Fibroblast of skin of right biceps (primary cell): Measurements from ENCODE around the gene ZFAND2B.
"Not testable (repeated sequence)": the region's sequence is repeated elsewhere in the genome, so short reads cannot be mapped to it uniquely, and the experiment has no call there.

Experiments
- DNase-seq: peaks from one replicate; pipeline ENCODE4 v3.0.0-alpha.2; 2013

Gene ZFAND2B

GRCh38 chr2:219175928-219176817, 30.4 kb upstream of the ZFAND2B start:
- DNase-seq, result peak; percentile 29

GRCh38 chr2:219176818-219177551, 29.6 kb upstream of the ZFAND2B start, which contains the start of gene CNPPD1:
TSS of gene CNPPD1 (minus strand) at chr2:219176925. CDS start at chr2:219176828, 97 bp downstream.
- peak; percentile 82 for DNase-seq

- peak; percentile 87 for DNase-seq
These were observed 28.8 kb upstream of the ZFAND2B start, which contains the start of gene RETREG2 for GRCh38 chr2:219177552-219178376. TSS of gene RETREG2 (plus strand) at chr2:219178275. CDS start at chr2:219178353, 78 bp downstream.

GRCh38 chr2:219178377-219179175, 28.0 kb upstream of the ZFAND2B start:
- DNase-seq, result peak; percentile 15

- DNase-seq, result no peak
These were observed 26.7 kb upstream of the ZFAND2B start for GRCh38 chr2:219179601-219180465.

- no peak for DNase-seq
These were observed 25.6 kb upstream of the ZFAND2B start for GRCh38 chr2:219180961-219181360.

- DNase-seq, result no peak
These were observed 25.1 kb upstream of the ZFAND2B start for GRCh38 chr2:219181531-219181930.

- no peak for DNase-seq
These were observed 24.0 kb upstream of the ZFAND2B start for GRCh38 chr2:219182331-219183150.

GRCh38 chr2:219183151-219183772, 23.3 kb upstream of the ZFAND2B start:
- no peak for DNase-seq

GRCh38 chr2:219184121-219184520, 22.5 kb upstream of the ZFAND2B start:
- DNase-seq, result no peak

GRCh38 chr2:219186754-219187456, 19.7 kb upstream of the ZFAND2B start:
- DNase-seq, result no peak

GRCh38 chr2:219197388-219197787, 9.2 kb upstream of the ZFAND2B start:
- DNase-seq, result no peak

- DNase-seq, result no peak
These were observed 7.6 kb upstream of the ZFAND2B start for GRCh38 chr2:219198974-219199373.

- no peak for DNase-seq
These were observed 6.9 kb upstream of the ZFAND2B start for GRCh38 chr2:219199470-219200211.

- not testable (repeated sequence) for DNase-seq
These were observed 5.9 kb upstream of the ZFAND2B start for GRCh38 chr2:219200502-219201326.

GRCh38 chr2:219201331-219201730, 5.3 kb upstream of the ZFAND2B start:
- not testable (repeated sequence) for DNase-seq
